GM12864 (cell line): ENCODE measurements around the gene SPATC1L.
"Not testable (repeated sequence)": the region's sequence is repeated elsewhere in the genome, so short reads cannot be mapped to it uniquely, and the experiment has no call there.

Source experiments
- DNase-seq: peaks from one replicate; pipeline ENCODE4 v3.0.0-alpha.2; 2011; ENCODE audit warnings: low read depth
- H3K4me3 ChIP-seq: 2 replicates; pipeline ENCODE4 v1.5.1; 2011; ENCODE audit warnings: mild to moderate bottlenecking, low read depth, low read length, control low read depth
- TF ChIP-seq, protein P1 (sequence below): IDR thresholded peaks from 2 replicates; pipeline ENCODE4 v1.5.1; 2011; ENCODE audit warnings: low read depth, mild to moderate bottlenecking, moderate library complexity, low read length, control low read depth, inconsistent platforms; ENCODE audit errors: missing control alignments

The SPATC1L gene

DNA sequence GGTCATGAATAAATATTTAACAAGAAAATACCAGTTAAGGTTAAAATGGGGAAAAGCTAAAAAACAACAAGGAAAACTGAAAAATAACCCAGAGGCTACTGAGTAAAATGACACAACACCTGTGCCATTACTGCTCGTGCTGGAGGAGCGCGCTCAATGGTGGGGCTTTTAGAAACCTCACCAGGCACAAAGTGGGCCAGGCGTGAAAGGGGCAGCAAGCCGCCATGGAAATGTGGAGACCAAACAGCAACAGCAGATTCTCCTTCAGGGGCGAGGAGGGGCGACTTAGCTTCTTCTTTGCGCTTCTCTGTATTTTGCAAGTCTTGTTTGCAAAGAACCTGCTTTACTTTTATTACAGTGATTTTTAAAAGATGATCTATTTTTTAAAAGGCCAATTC is 18.9 kb upstream of the SPATC1L start:
- TF ChIP-seq, protein P1, sequence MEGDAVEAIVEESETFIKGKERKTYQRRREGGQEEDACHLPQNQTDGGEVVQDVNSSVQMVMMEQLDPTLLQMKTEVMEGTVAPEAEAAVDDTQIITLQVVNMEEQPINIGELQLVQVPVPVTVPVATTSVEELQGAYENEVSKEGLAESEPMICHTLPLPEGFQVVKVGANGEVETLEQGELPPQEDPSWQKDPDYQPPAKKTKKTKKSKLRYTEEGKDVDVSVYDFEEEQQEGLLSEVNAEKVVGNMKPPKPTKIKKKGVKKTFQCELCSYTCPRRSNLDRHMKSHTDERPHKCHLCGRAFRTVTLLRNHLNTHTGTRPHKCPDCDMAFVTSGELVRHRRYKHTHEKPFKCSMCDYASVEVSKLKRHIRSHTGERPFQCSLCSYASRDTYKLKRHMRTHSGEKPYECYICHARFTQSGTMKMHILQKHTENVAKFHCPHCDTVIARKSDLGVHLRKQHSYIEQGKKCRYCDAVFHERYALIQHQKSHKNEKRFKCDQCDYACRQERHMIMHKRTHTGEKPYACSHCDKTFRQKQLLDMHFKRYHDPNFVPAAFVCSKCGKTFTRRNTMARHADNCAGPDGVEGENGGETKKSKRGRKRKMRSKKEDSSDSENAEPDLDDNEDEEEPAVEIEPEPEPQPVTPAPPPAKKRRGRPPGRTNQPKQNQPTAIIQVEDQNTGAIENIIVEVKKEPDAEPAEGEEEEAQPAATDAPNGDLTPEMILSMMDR = no peak
- no peak for DNase-seq
- H3K4me3 ChIP-seq = no peak overlapping the region

DNA sequence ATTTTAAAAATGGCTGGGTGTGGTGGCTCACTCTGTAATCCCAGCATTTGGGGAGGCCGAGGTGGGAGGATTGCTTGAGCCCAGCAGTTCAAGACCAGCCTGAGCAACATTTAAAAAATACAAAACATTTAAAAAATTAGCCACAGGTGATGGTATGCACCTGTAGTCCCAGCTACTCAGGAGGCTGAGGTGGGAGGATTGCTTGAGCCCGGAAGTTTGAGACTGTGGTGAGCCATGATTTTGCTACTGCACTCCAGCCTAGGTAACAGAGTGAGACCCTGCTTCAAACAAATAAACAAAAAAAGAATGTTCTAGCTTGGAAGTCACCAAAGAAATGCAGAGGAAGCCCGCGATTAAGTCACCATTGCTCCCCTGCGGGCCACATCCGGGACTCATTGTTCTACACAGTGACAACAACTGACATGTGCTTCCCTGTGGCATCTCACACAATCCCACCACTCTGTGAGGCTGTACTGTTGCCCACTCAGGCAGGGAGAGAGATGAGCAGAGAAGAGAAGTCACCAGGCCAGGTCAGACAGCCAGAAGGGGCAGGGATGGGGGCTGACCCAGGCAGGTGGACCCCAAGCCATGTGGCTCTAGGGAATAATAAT is 18.4 kb upstream of the SPATC1L start:
- no peak overlapping the region for H3K4me3 ChIP-seq
- TF ChIP-seq, protein P1 = no peak
- no peak for DNase-seq

GRCh38 chr21:46200877-46201803 is 16.9 kb upstream of the SPATC1L start:
- DNase-seq, H3K4me3 ChIP-seq: not testable (repeated sequence)

- no peak for DNase-seq
- H3K4me3 ChIP-seq = no peak overlapping the region
- TF ChIP-seq, protein P1 = no peak
Measured at GRCh38 chr21:46199436-46200373, 15.4 kb upstream of the SPATC1L start.

DNA sequence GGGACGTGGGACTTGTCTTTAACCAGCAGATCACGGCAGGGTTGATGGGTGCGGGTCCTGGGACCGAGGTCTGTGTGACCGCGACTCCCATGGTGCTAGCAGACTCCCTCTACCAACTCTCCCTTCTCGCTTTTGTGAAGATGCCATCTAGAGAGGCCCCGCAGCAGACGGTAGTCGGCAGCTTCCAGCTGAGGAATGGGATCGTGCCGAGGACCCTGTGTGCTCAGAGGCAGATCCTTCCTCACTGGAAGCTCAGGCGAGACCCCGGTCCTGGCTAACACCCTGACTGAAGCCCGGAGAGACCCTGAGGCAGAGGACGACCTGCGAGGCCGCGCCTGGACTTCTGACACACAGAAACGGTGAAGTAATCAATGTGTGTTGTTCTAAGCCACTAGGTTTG is 12.5 kb upstream of the SPATC1L start:
- no peak overlapping the region for H3K4me3 ChIP-seq
- TF ChIP-seq, protein P1 = no peak
- DNase-seq = no peak

DNA sequence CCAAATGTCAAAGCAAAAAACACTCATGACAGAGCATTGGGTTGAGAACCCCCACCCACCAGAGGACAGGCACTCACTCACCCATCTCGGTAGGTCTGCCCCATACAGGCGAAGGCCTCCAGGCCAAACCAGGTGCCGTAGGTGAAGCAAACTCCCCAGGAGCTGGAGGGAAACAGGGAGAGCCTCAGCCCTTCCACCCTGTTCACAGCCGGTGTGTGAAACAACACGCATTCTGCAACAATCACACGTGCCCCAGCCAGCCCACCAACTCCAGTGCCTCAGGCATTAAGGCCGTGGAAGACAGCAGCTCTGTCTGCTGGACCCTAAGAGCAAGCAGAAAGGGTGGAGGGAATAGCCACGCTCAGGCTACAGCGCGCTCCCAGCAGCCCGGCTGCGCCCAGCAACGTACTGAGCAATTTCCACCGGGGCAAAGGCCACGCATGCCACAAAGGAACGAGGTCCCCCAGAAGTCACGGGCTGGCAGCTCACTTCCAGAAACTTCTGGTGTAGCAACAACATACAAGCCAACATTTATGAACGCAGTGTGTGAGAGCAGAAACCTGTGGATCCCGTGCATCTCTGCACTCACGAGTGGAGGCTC is 11.4 kb upstream of the SPATC1L start:
- no peak for DNase-seq
- TF ChIP-seq, protein P1 = no peak
- no peak overlapping the region for H3K4me3 ChIP-seq
